Measurements from ENCODE around the gene ALK.

The ALK gene

DNA sequence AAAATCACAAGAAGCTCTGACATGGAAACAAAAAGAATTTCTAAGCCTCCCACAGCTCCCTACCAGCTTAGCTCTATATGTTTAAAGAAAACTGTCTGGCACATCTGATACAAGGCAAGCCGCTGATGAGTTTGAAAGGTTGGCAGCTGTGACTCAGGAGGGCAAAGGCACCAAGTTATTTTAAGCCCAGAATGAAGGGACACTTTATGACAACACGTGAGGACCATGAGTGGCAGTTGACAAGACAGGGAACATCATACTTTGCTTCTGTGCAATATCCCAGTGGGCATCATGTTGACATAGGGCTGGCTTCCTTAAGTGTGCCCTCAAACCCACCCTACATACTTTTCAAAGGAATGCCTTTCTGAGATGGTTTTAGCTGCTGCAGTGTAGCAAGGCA, 533.3 kb downstream of the ALK start:
- TF ChIP-seq CTCF (conservative IDR thresholded peaks at IDR 0.05): no peak
- no peak overlapping the region for H3K27ac ChIP-seq

- no peak overlapping the region for H3K27ac ChIP-seq
- TF ChIP-seq CTCF (conservative IDR thresholded peaks at IDR 0.05): no peak
Observed at GRCh38 chr2:29382486-29382885, 538.9 kb downstream of the ALK start.

- no peak overlapping the region for H3K27ac ChIP-seq
- no peak for TF ChIP-seq CTCF (conservative IDR thresholded peaks at IDR 0.05)
Observed at GRCh38 chr2:29377788-29378187, 543.6 kb downstream of the ALK start.

DNA sequence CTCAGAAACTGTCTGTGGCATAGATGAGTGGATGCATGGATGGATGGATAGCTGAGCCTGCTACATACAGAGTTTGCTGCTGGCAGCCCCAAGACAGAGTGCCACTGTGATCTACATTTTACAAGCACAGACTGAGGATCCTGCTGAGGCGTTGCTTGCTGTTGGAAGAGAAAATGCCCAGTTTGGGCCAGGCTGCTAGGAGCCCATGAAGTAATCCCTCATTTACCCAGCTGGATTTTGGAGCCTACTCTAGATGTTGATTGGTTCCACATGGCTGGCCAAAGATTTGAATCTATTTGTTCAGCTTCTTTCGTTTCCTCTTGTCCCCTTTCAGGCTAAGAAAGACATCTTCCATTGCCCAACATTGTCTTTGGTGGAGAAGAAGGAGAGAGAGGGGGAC, 544.8 kb downstream of the ALK start:
- H3K27ac ChIP-seq: no peak overlapping the region
- TF ChIP-seq CTCF (conservative IDR thresholded peaks at IDR 0.05): no peak

- TF ChIP-seq CTCF (conservative IDR thresholded peaks at IDR 0.05): no peak
- no peak overlapping the region for H3K27ac ChIP-seq
Observed at GRCh38 chr2:29375843-29376242, 545.5 kb downstream of the ALK start.

- TF ChIP-seq CTCF (conservative IDR thresholded peaks at IDR 0.05): no peak
- H3K27ac ChIP-seq: no peak overlapping the region
Observed at GRCh38 chr2:29374823-29375222, 546.6 kb downstream of the ALK start.

- H3K27ac ChIP-seq: no peak overlapping the region
- TF ChIP-seq CTCF (conservative IDR thresholded peaks at IDR 0.05): no peak
Observed at GRCh38 chr2:29373870-29374269, 547.5 kb downstream of the ALK start.

GRCh38 chr2:29372185-29372584, 549.2 kb downstream of the ALK start:
- TF ChIP-seq CTCF (conservative IDR thresholded peaks at IDR 0.05): no peak
- H3K27ac ChIP-seq: no peak overlapping the region
